ENCODE results near the gene AADACL2.

Gene AADACL2

DNA sequence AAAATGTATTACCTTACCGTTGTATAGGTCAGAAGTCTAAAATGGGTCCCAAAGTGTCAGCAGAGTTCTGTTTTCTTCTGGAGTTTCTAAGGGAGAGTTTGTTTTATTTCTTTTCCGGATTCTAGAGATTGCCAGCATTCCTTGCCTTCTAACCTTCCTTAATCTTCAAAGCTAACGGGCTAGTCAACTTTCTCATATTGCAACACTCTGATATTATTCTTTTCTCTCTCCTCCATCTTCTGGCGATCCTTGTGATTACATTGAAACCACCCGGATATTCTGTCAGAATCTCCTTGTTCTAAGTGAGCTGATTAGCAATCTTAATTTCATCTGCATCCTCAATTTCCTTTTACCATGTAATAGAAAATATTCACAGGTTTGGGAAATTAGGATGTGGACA, 36.2 kb upstream of the AADACL2 start:
- TF ChIP-seq, protein P1, sequence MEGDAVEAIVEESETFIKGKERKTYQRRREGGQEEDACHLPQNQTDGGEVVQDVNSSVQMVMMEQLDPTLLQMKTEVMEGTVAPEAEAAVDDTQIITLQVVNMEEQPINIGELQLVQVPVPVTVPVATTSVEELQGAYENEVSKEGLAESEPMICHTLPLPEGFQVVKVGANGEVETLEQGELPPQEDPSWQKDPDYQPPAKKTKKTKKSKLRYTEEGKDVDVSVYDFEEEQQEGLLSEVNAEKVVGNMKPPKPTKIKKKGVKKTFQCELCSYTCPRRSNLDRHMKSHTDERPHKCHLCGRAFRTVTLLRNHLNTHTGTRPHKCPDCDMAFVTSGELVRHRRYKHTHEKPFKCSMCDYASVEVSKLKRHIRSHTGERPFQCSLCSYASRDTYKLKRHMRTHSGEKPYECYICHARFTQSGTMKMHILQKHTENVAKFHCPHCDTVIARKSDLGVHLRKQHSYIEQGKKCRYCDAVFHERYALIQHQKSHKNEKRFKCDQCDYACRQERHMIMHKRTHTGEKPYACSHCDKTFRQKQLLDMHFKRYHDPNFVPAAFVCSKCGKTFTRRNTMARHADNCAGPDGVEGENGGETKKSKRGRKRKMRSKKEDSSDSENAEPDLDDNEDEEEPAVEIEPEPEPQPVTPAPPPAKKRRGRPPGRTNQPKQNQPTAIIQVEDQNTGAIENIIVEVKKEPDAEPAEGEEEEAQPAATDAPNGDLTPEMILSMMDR (IDR thresholded peaks at IDR 0.05; ENCODE audit: extremely low read depth, insufficient read depth, missing control alignments) = no peak
- in situ Hi-C loops (cut with MboI; ENCODE audit: low pct_unique_long_range_greater_than_20kb, low sequenced_read_pairs, unreplicated experiment) = no loop called here
- no peak for DNase-seq (ENCODE audit: low spot score)

GRCh38 chr3:151707216-151707615, 26.5 kb upstream of the AADACL2 start:
- in situ Hi-C loops (cut with MboI; ENCODE audit: low pct_unique_long_range_greater_than_20kb, low sequenced_read_pairs, unreplicated experiment) = no loop called here
- TF ChIP-seq, protein P1 (IDR thresholded peaks at IDR 0.05; ENCODE audit: extremely low read depth, insufficient read depth, missing control alignments) = no peak
- DNase-seq (ENCODE audit: low spot score) = no peak

DNA sequence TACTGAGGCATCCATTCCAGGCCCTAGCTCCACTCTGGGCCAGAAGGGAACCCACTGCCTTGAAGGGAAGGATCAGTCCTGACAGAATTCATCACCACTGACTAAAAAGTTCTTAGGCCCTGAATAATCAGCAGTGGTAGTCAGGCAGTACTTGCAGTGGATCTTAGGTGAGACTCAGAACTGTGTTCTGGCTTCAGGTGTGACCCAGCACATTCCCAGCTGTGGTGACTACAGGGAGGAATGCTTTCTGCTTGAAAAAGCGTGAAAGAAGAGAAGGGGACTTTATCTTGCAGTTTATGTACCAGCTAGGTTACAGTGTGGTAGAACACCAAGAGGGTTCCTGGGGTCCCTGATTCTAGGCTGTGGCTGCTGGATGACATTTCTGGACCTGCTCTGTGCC, 24.9 kb upstream of the AADACL2 start:
- TF ChIP-seq, protein P1 (IDR thresholded peaks at IDR 0.05; ENCODE audit: extremely low read depth, insufficient read depth, missing control alignments) = no peak
- in situ Hi-C loops (cut with MboI; ENCODE audit: low pct_unique_long_range_greater_than_20kb, low sequenced_read_pairs, unreplicated experiment) = no loop called here
- DNase-seq (ENCODE audit: low spot score) = no peak

DNA sequence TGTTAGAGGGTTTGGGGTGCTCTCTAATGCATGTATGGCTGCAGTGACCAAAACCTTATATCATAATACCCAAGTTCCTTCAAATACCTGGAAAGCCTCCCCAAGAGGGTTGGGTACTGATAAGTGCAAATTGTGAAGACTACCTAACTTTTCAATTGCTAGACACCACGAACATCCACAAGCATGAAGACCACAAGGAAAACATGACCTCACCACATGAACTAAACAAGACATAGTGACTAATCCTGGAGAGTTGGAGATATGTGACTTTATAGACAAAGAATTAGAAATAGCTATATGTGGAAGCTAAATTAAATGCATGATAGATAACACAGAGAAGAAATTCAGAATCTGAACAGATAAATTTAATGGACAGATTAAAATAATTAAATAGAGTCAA, 23.9 kb upstream of the AADACL2 start:
- in situ Hi-C loops (cut with MboI; ENCODE audit: low pct_unique_long_range_greater_than_20kb, low sequenced_read_pairs, unreplicated experiment) = no loop called here
- no peak for DNase-seq (ENCODE audit: low spot score)
- TF ChIP-seq, protein P1 (IDR thresholded peaks at IDR 0.05; ENCODE audit: extremely low read depth, insufficient read depth, missing control alignments) = no peak

DNA sequence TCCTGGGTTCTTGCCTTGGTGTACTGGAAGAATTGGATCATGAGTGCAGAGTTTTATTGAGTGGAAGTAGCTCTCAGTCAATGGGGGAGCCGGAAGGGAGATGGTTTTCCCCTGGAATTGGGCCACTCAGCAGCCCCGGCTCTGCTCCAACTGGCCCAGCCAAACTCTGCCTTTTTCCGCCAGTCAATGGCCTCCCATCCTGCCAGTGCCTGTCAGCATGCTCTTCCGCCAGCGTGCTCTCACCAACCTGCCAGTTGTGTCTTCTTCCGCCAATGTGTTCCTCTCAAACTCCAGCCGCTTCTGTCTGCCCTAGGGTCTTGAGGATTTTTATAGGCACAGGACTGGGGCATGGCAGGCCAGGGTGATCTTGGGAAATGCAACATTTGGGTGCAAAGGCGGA, 12.4 kb upstream of the AADACL2 start:
- no peak for DNase-seq (ENCODE audit: low spot score)
- TF ChIP-seq, protein P1 (IDR thresholded peaks at IDR 0.05; ENCODE audit: extremely low read depth, insufficient read depth, missing control alignments) = no peak
- in situ Hi-C loops (cut with MboI; ENCODE audit: low pct_unique_long_range_greater_than_20kb, low sequenced_read_pairs, unreplicated experiment) = no loop called here

DNA sequence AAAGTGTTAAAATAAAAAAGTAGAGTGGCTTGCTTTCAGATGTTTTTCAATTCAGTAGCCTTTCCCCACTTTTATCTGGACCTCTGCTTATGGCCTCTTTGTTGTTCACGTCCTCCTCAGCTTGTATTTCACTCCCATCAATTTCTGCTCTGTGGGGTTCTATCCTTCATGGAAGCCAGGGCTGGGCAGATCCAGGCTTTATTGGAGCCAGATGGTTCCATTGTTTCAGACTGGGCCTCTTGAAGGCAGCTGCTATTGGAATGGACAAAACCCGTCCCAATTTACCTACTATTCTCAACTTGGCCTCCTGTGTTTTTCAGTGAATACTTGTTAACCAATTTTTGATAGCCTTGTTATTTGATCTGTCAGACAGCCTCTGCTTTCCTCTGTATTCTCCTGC, 10.9 kb upstream of the AADACL2 start:
- in situ Hi-C loops (cut with MboI; ENCODE audit: low pct_unique_long_range_greater_than_20kb, low sequenced_read_pairs, unreplicated experiment) = no loop called here
- DNase-seq (ENCODE audit: low spot score) = no peak

More for the DNA sequence above, 10.9 kb upstream of the AADACL2 start:
- TF ChIP-seq, protein P1 (IDR thresholded peaks at IDR 0.05; ENCODE audit: extremely low read depth, insufficient read depth, missing control alignments) = no peak
